Measurements from ENCODE around the gene GFPT1. TPM values are rescaled to one million over a fixed set of nuclear protein-coding genes. Genes with fewer than 3 reads are reported as not detected.

Gene GFPT1
- total RNA-seq, 1 donor from 2014 or later, result 126 TPM

DNA sequence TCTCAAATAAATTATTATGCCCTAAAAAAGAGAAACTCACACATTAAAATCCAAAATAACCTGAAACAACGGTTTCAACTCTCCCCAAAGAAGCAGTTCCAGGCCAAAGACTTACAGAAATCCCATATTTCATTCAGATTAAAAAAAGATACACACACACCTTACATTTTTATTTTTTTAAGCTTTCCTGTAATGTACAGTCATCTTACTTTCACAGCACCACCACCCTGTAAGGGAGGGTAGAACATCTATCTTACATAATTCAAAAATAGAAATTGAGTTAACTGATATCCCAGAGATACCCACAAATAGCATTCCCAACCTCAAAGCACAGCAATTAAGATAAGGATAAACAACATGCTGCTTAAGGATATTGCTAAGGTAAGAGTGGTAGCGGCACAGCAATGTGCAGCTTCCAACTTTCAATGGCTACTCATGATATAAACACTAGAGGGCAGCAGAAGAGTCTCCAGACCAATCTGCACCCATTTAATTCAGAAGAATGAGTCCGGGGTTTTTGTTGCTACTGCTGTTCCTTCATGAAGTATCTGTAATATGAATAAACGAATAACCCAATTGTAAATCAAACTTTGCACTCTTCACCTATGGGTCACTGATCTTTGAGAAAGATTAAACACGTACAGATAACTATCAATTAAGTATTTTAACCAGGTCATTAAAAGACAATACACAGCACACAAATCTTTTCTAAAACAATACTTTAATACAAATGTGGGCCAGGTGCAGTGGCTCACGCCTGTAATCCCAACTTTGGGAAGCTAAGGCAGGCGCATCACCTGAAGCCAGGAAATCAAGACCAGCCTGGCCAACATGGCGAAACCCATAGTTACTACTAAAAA is 11.3 kb downstream of the GFPT1 start:
- FAIRE-seq, result no peak
- H3K79me2 ChIP-seq (ENCODE audit: insufficient read depth, low read length), result peaks cover 83% of the 10 kb centered on the region
- peak overlapping the region; percentile 73 for H3K27ac Mint-ChIP-seq (ENCODE audit: unreplicated experiment)

GRCh38 chr2:69372767-69373166 is 14.3 kb downstream of the GFPT1 start:
- peaks cover 19% of the 10 kb centered on the region for H3K36me3 Mint-ChIP-seq (ENCODE audit: low read depth, unreplicated experiment)
- H2AFZ ChIP-seq (ENCODE audit: low read depth, low read length), result no peak overlapping the region
- no peak overlapping the region for H3K27ac ChIP-seq (ENCODE audit: low read depth, low read length)
- H3K79me2 ChIP-seq (ENCODE audit: insufficient read depth, low read length), result peaks cover 59% of the 10 kb centered on the region
- no peaks in the 10 kb centered on the region for H3K4me1 ChIP-seq (ENCODE audit: insufficient read depth, low read length)
- H3K27ac Mint-ChIP-seq (ENCODE audit: unreplicated experiment), result no peak overlapping the region
- peaks cover 38% of the 10 kb centered on the region for H3K36me3 ChIP-seq (ENCODE audit: insufficient read depth, low read length)
- H3K9me3 ChIP-seq (ENCODE audit: insufficient read depth, low read depth, low read length), result no peaks in the 10 kb centered on the region
- no peak overlapping the region for H3K4me3 Mint-ChIP-seq (ENCODE audit: unreplicated experiment)
- DNase-seq (ENCODE audit: low read depth) (no peak), FAIRE-seq (no peak)
- no peak overlapping the region for H3K4me3 ChIP-seq (ENCODE audit: insufficient read depth, low read depth, low read length)
- peaks cover 4% of the 10 kb centered on the region for H3K4me1 Mint-ChIP-seq (ENCODE audit: low read depth, unreplicated experiment)
- H3K27me3 Mint-ChIP-seq (ENCODE audit: low read depth, unreplicated experiment), result no peaks in the 10 kb centered on the region
- H4K20me1 ChIP-seq (ENCODE audit: insufficient read depth, low read length), result peaks cover 73% of the 10 kb centered on the region
- H3K9me3 Mint-ChIP-seq (ENCODE audit: unreplicated experiment), result no peaks in the 10 kb centered on the region
- TF ChIP-seq CTCF (IDR thresholded peaks at IDR 0.05; ENCODE audit: insufficient read depth, low read depth, low read length), result no peak
- TF ChIP-seq EZH2 (IDR thresholded peaks at IDR 0.05; ENCODE audit: insufficient read depth, low read length), result no peak
- no peak overlapping the region for H3K9ac ChIP-seq (ENCODE audit: low read length)
- no peaks in the 10 kb centered on the region for H3K27me3 ChIP-seq (ENCODE audit: insufficient read depth, low read length)
- H3K4me2 ChIP-seq (ENCODE audit: low read length), result no peak overlapping the region

More for the DNA sequence above, 11.3 kb downstream of the GFPT1 start:
- H3K4me3 ChIP-seq (ENCODE audit: insufficient read depth, low read depth, low read length), result no peak overlapping the region
- H3K9me3 ChIP-seq (ENCODE audit: insufficient read depth, low read depth, low read length), result no peaks in the 10 kb centered on the region
- no peak overlapping the region for H3K9ac ChIP-seq (ENCODE audit: low read length)
- no peak overlapping the region for H3K27ac ChIP-seq (ENCODE audit: low read depth, low read length)
- H3K4me1 ChIP-seq (ENCODE audit: insufficient read depth, low read length), result no peaks in the 10 kb centered on the region
- peaks cover 88% of the 10 kb centered on the region for H4K20me1 ChIP-seq (ENCODE audit: insufficient read depth, low read length)
- H3K27me3 ChIP-seq (ENCODE audit: insufficient read depth, low read length), result no peaks in the 10 kb centered on the region
- DNase-seq (ENCODE audit: low read depth), result no peak
- no peak overlapping the region for H3K4me2 ChIP-seq (ENCODE audit: low read length)
- H3K36me3 ChIP-seq (ENCODE audit: insufficient read depth, low read length), result peaks cover 9% of the 10 kb centered on the region
- H3K4me3 Mint-ChIP-seq (ENCODE audit: unreplicated experiment), result no peak overlapping the region
- no peaks in the 10 kb centered on the region for H3K27me3 Mint-ChIP-seq (ENCODE audit: low read depth, unreplicated experiment)
- H3K36me3 Mint-ChIP-seq (ENCODE audit: low read depth, unreplicated experiment), result peaks cover 10% of the 10 kb centered on the region
- no peaks in the 10 kb centered on the region for H3K9me3 Mint-ChIP-seq (ENCODE audit: unreplicated experiment)
- H3K4me1 Mint-ChIP-seq (ENCODE audit: low read depth, unreplicated experiment), result peaks cover 7% of the 10 kb centered on the region
- no peak for TF ChIP-seq EZH2 (IDR thresholded peaks at IDR 0.05; ENCODE audit: insufficient read depth, low read length)
- peak; percentile 53 for TF ChIP-seq CTCF (IDR thresholded peaks at IDR 0.05; ENCODE audit: insufficient read depth, low read depth, low read length)
- H2AFZ ChIP-seq (ENCODE audit: low read depth, low read length), result no peak overlapping the region

GRCh38 chr2:69369802-69370201 is 17.2 kb downstream of the GFPT1 start:
- Mint-ChIP-seq H3K4me1 (ENCODE audit: low read depth, unreplicated experiment) (peaks cover 2% of the 10 kb centered on the region), H3K36me3 (ENCODE audit: low read depth, unreplicated experiment) (peaks cover 28% of the 10 kb centered on the region), H3K27me3 (ENCODE audit: low read depth, unreplicated experiment) (no peaks in the 10 kb centered on the region), H3K9me3 (ENCODE audit: unreplicated experiment) (no peaks in the 10 kb centered on the region), H3K27ac (ENCODE audit: unreplicated experiment) (no peak overlapping the region), H3K4me3 (ENCODE audit: unreplicated experiment) (no peak overlapping the region)
- TF ChIP-seq CTCF (IDR thresholded peaks at IDR 0.05; ENCODE audit: insufficient read depth, low read depth, low read length) (no peak), EZH2 (IDR thresholded peaks at IDR 0.05; ENCODE audit: insufficient read depth, low read length) (no peak)
- no peak for FAIRE-seq
- no peak overlapping the region for H3K9ac ChIP-seq (ENCODE audit: low read length)
- peaks cover 31% of the 10 kb centered on the region for H3K79me2 ChIP-seq (ENCODE audit: insufficient read depth, low read length)
- H3K27me3 ChIP-seq (ENCODE audit: insufficient read depth, low read length), result no peaks in the 10 kb centered on the region
- no peaks in the 10 kb centered on the region for H3K4me1 ChIP-seq (ENCODE audit: insufficient read depth, low read length)
- no peak for DNase-seq (ENCODE audit: low read depth)
- no peak overlapping the region for H2AFZ ChIP-seq (ENCODE audit: low read depth, low read length)
- H4K20me1 ChIP-seq (ENCODE audit: insufficient read depth, low read length), result peaks cover 60% of the 10 kb centered on the region
- H3K27ac ChIP-seq (ENCODE audit: low read depth, low read length), result no peak overlapping the region
- H3K4me2 ChIP-seq (ENCODE audit: low read length), result no peak overlapping the region
- no peak overlapping the region for H3K4me3 ChIP-seq (ENCODE audit: insufficient read depth, low read depth, low read length)
- H3K9me3 ChIP-seq (ENCODE audit: insufficient read depth, low read depth, low read length), result no peaks in the 10 kb centered on the region
- peaks cover 52% of the 10 kb centered on the region for H3K36me3 ChIP-seq (ENCODE audit: insufficient read depth, low read length)

All from astrocyte (in vitro differentiated cells and primary cell).